Activated CD8-positive, alpha-beta memory T cell treated with anti-CD3 and anti-CD28 coated beads for 4 hours (primary cell): ENCODE results near the gene TUFM.

ENCODE experiments used
- DNase-seq, 2 donors: peaks; one replicate each; pipeline ENCODE4 v3.0.0-alpha.2; 2020; ENCODE audit warnings: low read depth in 2 of 2

Gene TUFM

DNA sequence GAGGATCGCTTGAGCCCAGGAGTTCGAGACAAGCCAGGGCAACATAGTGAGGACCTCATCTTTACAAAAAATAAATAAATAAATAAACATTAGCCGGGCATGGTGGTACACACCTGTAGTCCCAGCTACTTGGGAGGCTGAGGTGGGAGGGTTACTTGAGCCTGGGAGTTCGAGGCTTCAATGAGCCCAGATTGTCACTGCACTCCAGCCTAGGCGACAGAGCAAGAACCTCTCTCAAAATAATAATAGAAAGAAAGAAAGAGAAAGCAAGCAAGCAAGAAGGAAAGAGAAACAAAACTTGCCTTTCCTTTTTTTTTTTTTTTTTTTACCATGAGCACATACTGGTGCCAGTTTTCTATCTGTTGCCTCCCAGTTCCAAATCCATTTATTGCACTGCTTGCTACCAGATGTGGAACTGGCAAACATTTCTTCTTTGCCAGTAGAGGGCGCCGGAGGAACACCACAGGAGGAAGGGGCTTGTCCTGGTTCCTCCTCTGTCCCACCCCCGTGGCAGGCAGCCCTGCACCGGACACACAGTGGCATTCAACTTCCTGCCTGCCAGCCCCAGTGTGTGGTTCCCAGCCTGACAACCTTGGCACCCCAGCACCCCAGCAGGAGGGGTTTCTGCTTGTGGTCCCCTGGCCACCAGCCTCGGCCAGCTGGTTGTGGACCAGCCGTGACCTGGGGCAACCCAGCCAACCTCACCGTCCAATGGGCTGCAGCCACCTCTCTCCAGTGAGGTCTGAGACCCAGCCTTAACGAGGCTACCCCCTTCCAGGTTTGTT, 43.7 kb downstream of the TUFM start:
- DNase-seq, result peak; percentile 33 to 52
